Measurements from ENCODE around the gene CTDP1.

DNA sequence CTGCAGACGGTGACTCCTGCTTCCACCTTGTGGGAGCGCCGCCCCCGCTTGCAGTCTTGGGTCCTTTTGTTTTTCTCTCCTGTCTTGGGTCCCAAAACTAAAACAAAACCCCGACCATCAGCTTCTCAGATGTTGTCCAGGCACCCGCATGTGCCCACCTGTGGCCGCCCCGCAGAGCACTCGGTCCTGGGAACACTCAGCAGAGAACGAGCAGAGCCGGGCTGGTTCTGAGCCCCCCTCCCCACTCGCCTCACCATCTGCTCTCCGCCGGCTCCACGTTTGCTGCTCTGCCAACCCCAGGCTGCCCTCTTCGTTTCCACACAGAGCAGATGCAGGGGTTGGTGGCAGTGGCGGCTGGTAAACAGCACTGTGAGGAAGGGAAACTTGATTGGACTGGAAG is 38.5 kb downstream of the CTDP1 start:
- TF ChIP-seq, protein P1, sequence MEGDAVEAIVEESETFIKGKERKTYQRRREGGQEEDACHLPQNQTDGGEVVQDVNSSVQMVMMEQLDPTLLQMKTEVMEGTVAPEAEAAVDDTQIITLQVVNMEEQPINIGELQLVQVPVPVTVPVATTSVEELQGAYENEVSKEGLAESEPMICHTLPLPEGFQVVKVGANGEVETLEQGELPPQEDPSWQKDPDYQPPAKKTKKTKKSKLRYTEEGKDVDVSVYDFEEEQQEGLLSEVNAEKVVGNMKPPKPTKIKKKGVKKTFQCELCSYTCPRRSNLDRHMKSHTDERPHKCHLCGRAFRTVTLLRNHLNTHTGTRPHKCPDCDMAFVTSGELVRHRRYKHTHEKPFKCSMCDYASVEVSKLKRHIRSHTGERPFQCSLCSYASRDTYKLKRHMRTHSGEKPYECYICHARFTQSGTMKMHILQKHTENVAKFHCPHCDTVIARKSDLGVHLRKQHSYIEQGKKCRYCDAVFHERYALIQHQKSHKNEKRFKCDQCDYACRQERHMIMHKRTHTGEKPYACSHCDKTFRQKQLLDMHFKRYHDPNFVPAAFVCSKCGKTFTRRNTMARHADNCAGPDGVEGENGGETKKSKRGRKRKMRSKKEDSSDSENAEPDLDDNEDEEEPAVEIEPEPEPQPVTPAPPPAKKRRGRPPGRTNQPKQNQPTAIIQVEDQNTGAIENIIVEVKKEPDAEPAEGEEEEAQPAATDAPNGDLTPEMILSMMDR (conservative IDR thresholded peaks at IDR 0.05; ENCODE audit: low read length), result no peak
- TF ChIP-seq EZH2phosphoT487 (IDR thresholded peaks at IDR 0.05; ENCODE audit: borderline replicate concordance), result no peak

Data from Loucy (cell line).